ENCODE results near the gene KCNK7.

KCNK7 gene

GRCh38 chr11:65546217-65546958, 49.2 kb downstream of the KCNK7 start:
- Histone ChIP-seq H3K36me3 (ENCODE audit: insufficient read depth, low read length) (no peaks in the 10 kb centered on the region), H3K4me1 (ENCODE audit: insufficient read depth, low read length) (peaks cover 43% of the 10 kb centered on the region), H3K27me3 (ENCODE audit: insufficient read depth, low read length, poor library complexity) (no peaks in the 10 kb centered on the region), H3K79me2 (ENCODE audit: insufficient read depth, low read length) (no peaks in the 10 kb centered on the region), H2AFZ (ENCODE audit: low read depth, low read length) (peak overlapping the region; percentile 64), H3K4me3 (ENCODE audit: low read depth in 1 of 2, low read length in 2 of 2) (peak overlapping the region in 1 of 2 experiments; percentile 52; a peak in 2 of 4 replicates), H3K4me2 (ENCODE audit: insufficient read depth, low read length) (peak overlapping the region; percentile 67), H4K20me1 (ENCODE audit: insufficient read depth, low read length) (peaks cover 2% of the 10 kb centered on the region), H3K27ac (ENCODE audit: low read length) (peak overlapping the region; percentile 79), H3K9me3 (ENCODE audit: insufficient read depth, low read length, severe bottlenecking) (no peaks in the 10 kb centered on the region), H3K9ac (ENCODE audit: low read depth, low read length) (peak overlapping the region; percentile 46)
- DNase-seq: peak; percentile 94
- TF ChIP-seq EZH2 (IDR thresholded peaks at IDR 0.05; ENCODE audit: borderline replicate concordance, low read depth, low read length, severe bottlenecking) (no peak), CTCF (IDR thresholded peaks at IDR 0.05; ENCODE audit: borderline replicate concordance, extremely low read depth, low read length, poor library complexity, severe bottlenecking) (no peak)
- peak; percentile 85 for ATAC-seq (ENCODE audit: insufficient read depth, low read depth)

- no peaks in the 10 kb centered on the region for H3K27me3 ChIP-seq (ENCODE audit: insufficient read depth, low read length, poor library complexity)
- H3K4me2 ChIP-seq (ENCODE audit: insufficient read depth, low read length): peak overlapping the region; percentile 67; the same call in 1 of the 2 replicates
- no peak for DNase-seq
- H3K79me2 ChIP-seq (ENCODE audit: insufficient read depth, low read length): no peaks in the 10 kb centered on the region
- no peaks in the 10 kb centered on the region for H3K9me3 ChIP-seq (ENCODE audit: insufficient read depth, low read length, severe bottlenecking)
- peak overlapping the region; percentile 34 for H2AFZ ChIP-seq (ENCODE audit: low read depth, low read length)
- peak overlapping the region in 1 of 2 experiments; percentile 52; a peak in 1 of 4 replicates for H3K4me3 ChIP-seq (ENCODE audit: low read depth in 1 of 2, low read length in 2 of 2)
- peaks cover 2% of the 10 kb centered on the region for H4K20me1 ChIP-seq (ENCODE audit: insufficient read depth, low read length)
- H3K27ac ChIP-seq (ENCODE audit: low read length): peak overlapping the region; percentile 79
- H3K9ac ChIP-seq (ENCODE audit: low read depth, low read length): peak overlapping the region; percentile 28
- no peaks in the 10 kb centered on the region for H3K36me3 ChIP-seq (ENCODE audit: insufficient read depth, low read length)
- TF ChIP-seq CTCF (IDR thresholded peaks at IDR 0.05; ENCODE audit: borderline replicate concordance, extremely low read depth, low read length, poor library complexity, severe bottlenecking): no peak
- TF ChIP-seq EZH2 (IDR thresholded peaks at IDR 0.05; ENCODE audit: borderline replicate concordance, low read depth, low read length, severe bottlenecking): no peak
- ATAC-seq (ENCODE audit: insufficient read depth, low read depth): peak; percentile 18
- H3K4me1 ChIP-seq (ENCODE audit: insufficient read depth, low read length): peaks cover 45% of the 10 kb centered on the region
Observed at GRCh38 chr11:65545853-65546216, 49.8 kb downstream of the KCNK7 start.
